GM12873 (cell line): ENCODE data around the gene ARL5A.

Source experiments
- CTCF ChIP-seq: IDR thresholded peaks from 2 replicates; pipeline ENCODE4 v1.5.1; 2012; ENCODE audit warnings: low read depth, mild to moderate bottlenecking, moderate library complexity, low read length, control low read depth; ENCODE audit not compliant: insufficient read depth; ENCODE audit errors: missing control alignments

The ARL5A gene

GRCh38 chr2:151828143-151828889 is at the start of gene ARL5A:
ARL5A (minus strand) TSS chr2:151828421; CDS start chr2:151828176, 245 bp downstream.
- TF ChIP-seq CTCF, result no peak

GRCh38 chr2:151872463-151872862 is 44.2 kb upstream of the ARL5A start:
- no peak for TF ChIP-seq CTCF

GRCh38 chr2:151869291-151869690 is 41.1 kb upstream of the ARL5A start:
- no peak for TF ChIP-seq CTCF

GRCh38 chr2:151862700-151863099 is 34.5 kb upstream of the ARL5A start:
- TF ChIP-seq CTCF, result no peak

GRCh38 chr2:151861174-151861573 is 33.0 kb upstream of the ARL5A start:
- no peak for TF ChIP-seq CTCF

GRCh38 chr2:151860613-151861146 is 32.5 kb upstream of the ARL5A start:
- no peak for TF ChIP-seq CTCF

- TF ChIP-seq CTCF, result no peak
Observed at GRCh38 chr2:151860210-151860609, 32.0 kb upstream of the ARL5A start.
